WI38 (cell line): ENCODE data around the gene BMP2.
A peak's percentile ranks its signal among the peaks of the same experiment; 100 is the strongest.

ENCODE experiments used
- H3K4me3 ChIP-seq: 2 replicates; pipeline ENCODE4 v1.5.1; 2011; ENCODE audit warnings: low read depth, mild to moderate bottlenecking, control low read depth, low read length
- CTCF ChIP-seq: IDR thresholded peaks from 2 replicates; pipeline ENCODE4 v1.5.1; 2012; ENCODE audit warnings: low read depth, mild to moderate bottlenecking, control low read depth, low read length

BMP2 gene

DNA sequence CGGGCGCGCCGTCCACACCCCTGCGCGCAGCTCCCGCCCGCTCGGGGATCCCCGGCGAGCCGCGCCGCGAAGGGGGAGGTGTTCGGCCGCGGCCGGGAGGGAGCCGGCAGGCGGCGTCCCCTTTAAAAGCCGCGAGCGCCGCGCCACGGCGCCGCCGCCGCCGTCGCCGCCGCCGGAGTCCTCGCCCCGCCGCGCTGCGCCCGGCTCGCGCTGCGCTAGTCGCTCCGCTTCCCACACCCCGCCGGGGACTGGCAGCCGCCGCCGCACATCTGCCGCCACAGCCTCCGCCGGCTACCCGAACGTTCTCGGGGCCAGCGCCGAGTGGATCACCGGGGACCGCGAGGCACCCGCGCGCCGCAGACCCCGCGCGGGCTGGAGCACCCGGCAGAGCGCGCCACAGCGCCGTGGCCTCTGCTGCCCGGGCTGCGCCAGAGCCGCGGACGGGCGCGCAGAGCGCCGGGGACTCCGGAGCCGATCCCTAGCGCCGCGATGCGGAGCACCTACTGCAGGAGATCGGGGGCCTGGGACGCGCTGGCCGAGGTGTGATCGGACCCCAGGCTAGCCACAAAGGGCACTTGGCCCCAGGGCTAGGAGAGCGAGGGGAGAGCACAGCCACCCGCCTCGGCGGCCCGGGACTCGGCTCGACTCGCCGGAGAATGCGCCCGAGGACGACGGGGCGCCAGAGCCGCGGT, at the start of gene BMP2:
TSS of gene BMP2 (plus strand) at position 151 of the 692 bp plus-strand sequence. CDS start 2,441 bp downstream, outside the sequence.
- TF ChIP-seq CTCF = no peak
- H3K4me3 ChIP-seq = peak within 1 kb of the TSS; percentile 80

DNA sequence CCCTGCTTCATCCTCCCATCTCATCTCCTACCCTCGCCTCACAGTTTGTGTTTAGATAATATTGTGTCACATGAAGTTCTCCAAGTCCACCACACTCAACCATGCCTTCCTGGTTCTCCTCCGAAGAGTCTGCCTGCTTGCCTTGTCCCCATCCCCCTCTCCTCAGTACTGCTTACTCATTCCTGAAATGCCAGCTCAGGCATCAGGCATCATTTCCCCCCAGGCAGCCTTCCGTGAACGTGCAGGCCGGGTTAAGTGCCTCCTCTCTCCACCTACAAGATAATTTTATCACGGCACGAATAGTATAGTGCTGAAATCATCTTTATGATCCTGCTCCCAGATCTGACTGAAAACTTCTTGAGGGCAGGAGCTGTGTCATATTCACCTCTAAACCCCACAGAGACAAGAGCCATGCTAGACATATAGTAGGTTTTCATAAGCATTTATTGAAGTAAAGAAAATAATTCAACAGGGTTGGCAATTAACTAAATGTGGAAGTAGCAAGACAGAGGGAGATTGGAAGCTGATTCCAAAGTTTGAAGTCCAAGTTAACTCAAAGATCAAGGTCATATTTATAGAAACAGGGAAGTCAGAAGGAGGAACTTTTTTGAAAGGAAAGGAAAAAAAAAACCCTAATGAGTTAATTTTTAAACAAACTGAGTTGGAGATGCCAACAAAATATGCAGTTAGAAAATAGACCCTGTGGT, 48.7 kb upstream of the BMP2 start:
- no peak overlapping the region for H3K4me3 ChIP-seq
- TF ChIP-seq CTCF = no peak

- no peak for TF ChIP-seq CTCF
- H3K4me3 ChIP-seq = no peak overlapping the region
Measured at GRCh38 chr20:6719369-6719721, 48.1 kb upstream of the BMP2 start.

DNA sequence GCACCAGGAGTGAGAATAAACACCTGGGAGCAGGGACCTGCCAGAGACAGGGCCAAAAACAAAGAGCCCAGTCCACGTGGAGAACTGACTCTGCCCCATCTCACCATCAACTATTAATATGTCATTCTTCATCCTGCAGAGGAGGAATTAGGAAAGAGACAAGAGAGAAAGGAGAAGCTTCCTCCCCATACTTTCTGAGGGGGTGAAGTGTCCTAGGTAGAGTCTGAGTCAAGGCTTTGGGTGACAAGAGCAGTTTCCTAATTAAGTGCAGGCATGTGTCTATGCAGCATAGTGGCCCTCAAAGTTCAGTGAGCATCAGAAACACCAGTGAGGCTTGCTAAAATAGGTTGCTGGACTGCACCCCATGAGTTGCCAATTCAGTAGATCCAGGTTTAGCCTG, 40.7 kb upstream of the BMP2 start:
- TF ChIP-seq CTCF = no peak
- no peak overlapping the region for H3K4me3 ChIP-seq

DNA sequence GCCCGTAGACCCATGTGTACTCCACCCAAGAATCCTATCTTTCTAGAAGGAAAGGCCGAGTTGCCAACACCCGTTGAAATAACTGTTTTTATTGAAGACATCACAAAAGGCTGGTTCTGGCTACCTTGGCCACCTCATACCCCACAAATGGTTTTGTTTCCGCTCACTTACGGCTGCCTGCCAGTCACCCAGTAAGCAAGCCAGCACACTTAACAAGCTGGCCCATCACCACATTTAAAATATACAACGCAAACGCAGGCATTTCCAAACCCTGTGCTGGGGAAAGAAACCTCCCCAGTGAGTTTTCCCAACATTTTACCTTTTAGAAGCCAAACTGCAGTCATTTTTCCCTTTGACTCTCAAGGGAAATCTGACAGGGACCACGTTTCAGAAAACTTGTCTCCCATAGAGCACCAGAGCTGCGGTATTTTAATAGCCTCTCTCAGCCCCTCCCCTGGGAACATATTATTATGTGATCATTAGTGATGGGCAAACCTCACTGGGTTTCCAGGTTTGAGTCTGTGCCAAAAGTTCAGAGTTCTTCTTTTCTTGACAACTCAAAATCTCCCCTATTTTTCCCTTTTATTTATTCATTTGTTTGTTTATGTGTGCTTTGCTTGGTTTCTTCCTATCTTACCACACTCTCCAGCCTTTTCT, 36.7 kb upstream of the BMP2 start:
- no peak for TF ChIP-seq CTCF

DNA sequence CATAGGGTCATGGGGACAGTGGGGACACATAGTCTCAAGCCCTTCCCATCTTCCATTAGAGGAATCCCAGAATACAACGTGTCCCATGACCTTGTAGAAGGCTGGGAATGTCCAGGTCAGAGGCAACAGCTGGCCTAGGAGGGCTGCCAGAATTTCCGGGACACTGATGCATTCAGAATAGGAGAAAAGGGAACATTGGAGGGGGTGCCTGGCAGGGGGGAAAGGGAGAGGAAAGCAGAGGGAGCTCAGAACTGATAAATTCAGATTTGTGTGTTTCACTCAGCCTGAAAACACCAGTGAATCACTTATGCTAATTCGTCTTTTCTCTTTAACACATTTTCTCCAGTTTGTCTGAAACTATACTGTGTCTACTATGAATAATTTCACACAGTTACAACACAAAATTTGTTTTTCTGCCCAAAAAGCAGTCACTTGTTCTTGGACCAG, 35.5 kb upstream of the BMP2 start:
- H3K4me3 ChIP-seq = no peak overlapping the region
- TF ChIP-seq CTCF = no peak

More for the DNA sequence above, 36.7 kb upstream of the BMP2 start:
- H3K4me3 ChIP-seq = no peak overlapping the region

DNA sequence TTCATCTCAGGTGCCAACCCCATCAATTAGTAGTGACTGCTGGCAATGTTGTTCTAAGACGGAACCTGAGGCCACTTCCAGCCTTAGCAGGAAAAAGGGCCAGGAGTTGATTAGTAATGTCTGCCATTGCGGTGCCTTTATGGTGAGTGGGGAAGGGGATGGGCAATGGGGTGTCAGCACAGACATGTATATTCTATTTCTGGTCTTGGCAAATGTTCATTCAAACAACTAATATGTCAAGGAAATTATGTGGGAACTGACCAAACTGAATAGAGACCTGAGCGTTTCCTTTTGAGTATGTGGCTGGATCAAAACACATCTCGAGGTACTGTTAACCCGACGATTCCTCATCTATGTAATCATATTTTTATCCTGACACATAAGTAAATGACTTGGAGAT, 34.6 kb upstream of the BMP2 start:
- no peak overlapping the region for H3K4me3 ChIP-seq
- no peak for TF ChIP-seq CTCF
